Measurements from ENCODE around the gene ZSCAN10.
A peak's percentile ranks its signal among the peaks of the same experiment; 100 is the strongest.

The ZSCAN10 gene

GRCh38 chr16:3134338-3135125 lies 35.4 kb upstream of the ZSCAN10 start, which contains the start of gene ZNF213:
ZNF213 (plus strand) TSS chr16:3135029; CDS start chr16:3137281, 2,252 bp downstream.
- DNase-seq (ENCODE audit: low spot score) = peak; percentile 97

GRCh38 chr16:3133844-3134243 lies 34.8 kb upstream of the ZSCAN10 start:
- peak; percentile 65 for DNase-seq (ENCODE audit: low spot score)

GRCh38 chr16:3131755-3132377 lies 32.8 kb upstream of the ZSCAN10 start:
- peak; percentile 55 for DNase-seq (ENCODE audit: low spot score)

- DNase-seq (ENCODE audit: low spot score) = peak; percentile 92
These were observed 30.3 kb upstream of the ZSCAN10 start for GRCh38 chr16:3129137-3130131.

GRCh38 chr16:3127745-3128144 lies 28.7 kb upstream of the ZSCAN10 start:
- no peak for DNase-seq (ENCODE audit: low spot score)

GRCh38 chr16:3123986-3124886 lies 25.1 kb upstream of the ZSCAN10 start:
- DNase-seq (ENCODE audit: low spot score) = peak; percentile 98

GRCh38 chr16:3122926-3123570 lies 24.0 kb upstream of the ZSCAN10 start:
- DNase-seq (ENCODE audit: low spot score) = no peak

GRCh38 chr16:3121851-3122467 lies 22.9 kb upstream of the ZSCAN10 start:
- no peak for DNase-seq (ENCODE audit: low spot score)

- DNase-seq (ENCODE audit: low spot score) = no peak
These were observed 21.3 kb upstream of the ZSCAN10 start for GRCh38 chr16:3120435-3120834.

- DNase-seq (ENCODE audit: low spot score) = no peak
These were observed 20.8 kb upstream of the ZSCAN10 start for GRCh38 chr16:3119701-3120408.

GRCh38 chr16:3119286-3119685 lies 20.2 kb upstream of the ZSCAN10 start:
- DNase-seq (ENCODE audit: low spot score) = no peak

- no peak for DNase-seq (ENCODE audit: low spot score)
These were observed 19.8 kb upstream of the ZSCAN10 start for GRCh38 chr16:3118846-3119245.

GRCh38 chr16:3118204-3118790 lies 19.2 kb upstream of the ZSCAN10 start:
- no peak for DNase-seq (ENCODE audit: low spot score)

- no peak for DNase-seq (ENCODE audit: low spot score)
These were observed 16.5 kb upstream of the ZSCAN10 start for GRCh38 chr16:3115561-3115960.

GRCh38 chr16:3115003-3115402 lies 15.9 kb upstream of the ZSCAN10 start:
- no peak for DNase-seq (ENCODE audit: low spot score)

GRCh38 chr16:3113765-3114479 lies 14.8 kb upstream of the ZSCAN10 start:
- DNase-seq (ENCODE audit: low spot score) = no peak

GRCh38 chr16:3112881-3113574 lies 13.9 kb upstream of the ZSCAN10 start:
- no peak for DNase-seq (ENCODE audit: low spot score)
